Activated CD8-positive, alpha-beta T cell treated with anti-CD3 and anti-CD28 coated beads, Interleukin-2, amount 10 ng/mL, durations not matched to agents 7 days and 5 days (primary cell): Measurements from ENCODE around the gene ZNF223. TPM values are rescaled to one million over a fixed set of nuclear protein-coding genes. Genes with fewer than 3 reads are reported as not detected.

ENCODE experiments used
- ATAC-seq: fragments of 150-1000 bp; cut with Tn5 transposase; one replicate; pipeline ENCODE4 v1.10.0; 2021; ENCODE audit warnings: moderate library complexity
- CTCF ChIA-PET: fragments of 350-600 bp; sonication (Branson Sonifier 250); formaldehyde crosslinking; loops from one replicate; lab custom pipeline; 2021; ENCODE audit warnings: antibody characterized with exemption; lab: Charles Lee
- POLR2A ChIA-PET: fragments of 350-600 bp; sonication (Branson Sonifier 250); formaldehyde crosslinking; loops from one replicate; lab custom pipeline; 2021; ENCODE audit warnings: antibody characterized with exemption; lab: Charles Lee
- DNase-seq: peaks from one replicate; pipeline ENCODE4 v3.0.0-alpha.2; 2020
- H3K27ac Mint-ChIP-seq: one replicate; pipeline ENCODE4 v1.8.0; 2021; ENCODE audit warnings: mild to moderate bottlenecking, mixed read lengths
- H3K27me3 Mint-ChIP-seq: one replicate; pipeline ENCODE4 v1.8.0; 2021; ENCODE audit warnings: low read depth, mixed read lengths
- H3K36me3 Mint-ChIP-seq: one replicate; pipeline ENCODE4 v1.8.0; 2021; ENCODE audit warnings: low read depth, mixed read lengths
- H3K4me1 Mint-ChIP-seq: one replicate; pipeline ENCODE4 v1.8.0; 2021; ENCODE audit warnings: low read depth, mixed read lengths
- H3K4me3 Mint-ChIP-seq: one replicate; pipeline ENCODE4 v1.8.0; 2021; ENCODE audit warnings: mild to moderate bottlenecking, mixed read lengths
- H3K9me3 Mint-ChIP-seq: one replicate; pipeline ENCODE4 v1.8.0; 2022; ENCODE audit warnings: mixed read lengths; ENCODE audit not compliant: insufficient read depth
- total RNA-seq, 2 experiments: library from RNA; stranded (reverse); gene quantifications; one replicate each; pipeline ENCODE4 v1.2.3, GENCODE V29; 2021

The ZNF223 gene
- total RNA-seq = not detected

- ATAC-seq = peak; percentile 42
- Mint-ChIP-seq H3K9me3 (peaks cover 16% of the 10 kb centered on the region), H3K4me1 (peaks cover 20% of the 10 kb centered on the region), H3K36me3 (peaks cover 31% of the 10 kb centered on the region), H3K27me3 (no peaks in the 10 kb centered on the region), H3K4me3 (peak within 1 kb of the TSS; percentile 79), H3K27ac (peak within 1 kb of the TSS; percentile 50)
- DNase-seq = peak; percentile 35
- ChIA-PET CTCF (interaction anchor here (1.7 kb wide), 1 partner anchor 43 kb away, joined by 5 read pairs; no protein-coding TSS in a partner anchor), POLR2A (no interaction called here)
These were observed at the start of gene ZNF223 for GRCh38 chr19:44051650-44052402. TSS of gene ZNF223 (plus strand) at chr19:44052036. CDS start at chr19:44055177, 3,141 bp downstream.

- ChIA-PET POLR2A (no interaction called here), CTCF (interaction anchor here (1.5 kb wide), 1 partner anchor 93 kb away, joined by 6 read pairs; no protein-coding TSS in a partner anchor)
- peaks cover 20% of the 10 kb centered on the region for H3K36me3 Mint-ChIP-seq
- peak overlapping the region; percentile 96 for H3K27ac Mint-ChIP-seq
- no peaks in the 10 kb centered on the region for H3K27me3 Mint-ChIP-seq
- peaks cover 16% of the 10 kb centered on the region for H3K4me1 Mint-ChIP-seq
- H3K9me3 Mint-ChIP-seq = peaks cover 18% of the 10 kb centered on the region
- H3K4me3 Mint-ChIP-seq = peak overlapping the region; percentile 96
- DNase-seq (no peak), ATAC-seq (no peak)
These were observed 49.6 kb upstream of the ZNF223 start for GRCh38 chr19:44002212-44002565.

- no peaks in the 10 kb centered on the region for H3K27me3 Mint-ChIP-seq
- DNase-seq (peak; percentile 92), ATAC-seq (peak; percentile 95)
- ChIA-PET POLR2A (interaction anchor here (0.8 to 1.8 kb wide), 3 partner anchors 68 to 103 kb away, joined by 3 to 6 read pairs (median 4); partner anchors contain the start of genes ZNF224 and ZNF45), CTCF (interaction anchor here (1.2 to 1.5 kb wide), 3 partner anchors 14 to 92 kb away, joined by 3 to 6 read pairs (median 6); partner anchors contain the start of gene ZNF221)
- H3K9me3 Mint-ChIP-seq = peaks cover 24% of the 10 kb centered on the region
- peak within 1 kb of the TSS; percentile 96 for H3K4me3 Mint-ChIP-seq
- H3K36me3 Mint-ChIP-seq = peaks cover 24% of the 10 kb centered on the region
- peak within 1 kb of the TSS; percentile 96 for H3K27ac Mint-ChIP-seq
- H3K4me1 Mint-ChIP-seq = peaks cover 16% of the 10 kb centered on the region
These were observed 49.0 kb upstream of the ZNF223 start, which contains the start of gene ZNF230 for GRCh38 chr19:44002566-44003460. TSS of gene ZNF230 (plus strand) at chr19:44002957. CDS start at chr19:44007079, 4,122 bp downstream.

GRCh38 chr19:44003461-44004009 lies 48.3 kb upstream of the ZNF223 start:
- peaks cover 32% of the 10 kb centered on the region for H3K36me3 Mint-ChIP-seq
- H3K4me1 Mint-ChIP-seq = peaks cover 16% of the 10 kb centered on the region
- H3K27me3 Mint-ChIP-seq = no peaks in the 10 kb centered on the region
- ChIA-PET POLR2A (interaction anchor here (0.6 to 1.8 kb wide), 5 partner anchors 12 to 152 kb away, joined by 3 to 6 read pairs (median 3); partner anchors contain the start of genes ZNF224 and ZNF45), CTCF (interaction anchor here (1.2 to 1.4 kb wide), 2 partner anchors 15 to 52 kb away, joined by 3 to 6 read pairs; partner anchors contain the start of gene ZNF221)
- DNase-seq (peak; percentile 35), ATAC-seq (peak; percentile 50)
- peak overlapping the region; percentile 96 for H3K27ac Mint-ChIP-seq
- peak overlapping the region; percentile 96 for H3K4me3 Mint-ChIP-seq
- peaks cover 28% of the 10 kb centered on the region for H3K9me3 Mint-ChIP-seq

GRCh38 chr19:44005973-44006372 lies 45.9 kb upstream of the ZNF223 start:
- DNase-seq = no peak
- POLR2A ChIA-PET = no interaction called here
- Mint-ChIP-seq H3K9me3 (peaks cover 41% of the 10 kb centered on the region), H3K27ac (no peak overlapping the region), H3K4me3 (no peak overlapping the region), H3K27me3 (no peaks in the 10 kb centered on the region), H3K36me3 (peaks cover 55% of the 10 kb centered on the region), H3K4me1 (peaks cover 16% of the 10 kb centered on the region)
- ATAC-seq = no peak
- CTCF ChIA-PET = no interaction called here

GRCh38 chr19:44007473-44007872 lies 44.4 kb upstream of the ZNF223 start:
- peaks cover 51% of the 10 kb centered on the region for H3K9me3 Mint-ChIP-seq
- no peak for DNase-seq
- H3K4me3 Mint-ChIP-seq = no peak overlapping the region
- peaks cover 67% of the 10 kb centered on the region for H3K36me3 Mint-ChIP-seq
- POLR2A ChIA-PET = no interaction called here
- H3K27me3 Mint-ChIP-seq = no peaks in the 10 kb centered on the region
- CTCF ChIA-PET = no interaction called here
- H3K27ac Mint-ChIP-seq = no peak overlapping the region
- ATAC-seq = no peak
- H3K4me1 Mint-ChIP-seq = peaks cover 9% of the 10 kb centered on the region

DNA sequence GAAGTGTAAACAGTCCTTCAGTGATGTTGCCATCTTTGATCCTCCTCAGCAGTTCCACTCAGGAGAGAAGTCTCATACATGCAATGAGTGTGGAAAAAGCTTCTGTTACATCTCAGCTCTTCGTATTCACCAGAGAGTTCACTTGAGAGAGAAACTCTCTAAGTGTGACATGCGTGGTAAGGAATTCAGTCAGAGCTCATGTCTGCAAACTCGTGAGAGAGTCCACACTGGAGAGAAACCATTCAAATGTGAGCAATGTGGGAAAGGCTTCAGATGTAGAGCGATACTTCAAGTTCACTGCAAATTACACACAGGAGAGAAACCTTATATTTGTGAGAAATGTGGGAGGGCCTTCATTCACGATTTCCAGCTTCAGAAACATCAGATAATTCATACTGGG lies 41.4 kb upstream of the ZNF223 start:
- peaks cover 78% of the 10 kb centered on the region for H3K9me3 Mint-ChIP-seq
- H3K27me3 Mint-ChIP-seq = no peaks in the 10 kb centered on the region
- ChIA-PET CTCF (no interaction called here), POLR2A (no interaction called here)
- no peaks in the 10 kb centered on the region for H3K4me1 Mint-ChIP-seq
- ATAC-seq (no peak), DNase-seq (no peak)
- H3K4me3 Mint-ChIP-seq = no peak overlapping the region
- no peak overlapping the region for H3K27ac Mint-ChIP-seq
- peaks cover 70% of the 10 kb centered on the region for H3K36me3 Mint-ChIP-seq

GRCh38 chr19:44019498-44019897 lies 32.3 kb upstream of the ZNF223 start:
- no peak overlapping the region for H3K4me3 Mint-ChIP-seq
- H3K4me1 Mint-ChIP-seq = no peaks in the 10 kb centered on the region
- DNase-seq (no peak), ATAC-seq (no peak)
- H3K27ac Mint-ChIP-seq = no peak overlapping the region
- H3K9me3 Mint-ChIP-seq = peaks cover 24% of the 10 kb centered on the region
- no peaks in the 10 kb centered on the region for H3K36me3 Mint-ChIP-seq
- peaks cover 2% of the 10 kb centered on the region for H3K27me3 Mint-ChIP-seq
- CTCF ChIA-PET = no interaction called here
- POLR2A ChIA-PET = no interaction called here

DNA sequence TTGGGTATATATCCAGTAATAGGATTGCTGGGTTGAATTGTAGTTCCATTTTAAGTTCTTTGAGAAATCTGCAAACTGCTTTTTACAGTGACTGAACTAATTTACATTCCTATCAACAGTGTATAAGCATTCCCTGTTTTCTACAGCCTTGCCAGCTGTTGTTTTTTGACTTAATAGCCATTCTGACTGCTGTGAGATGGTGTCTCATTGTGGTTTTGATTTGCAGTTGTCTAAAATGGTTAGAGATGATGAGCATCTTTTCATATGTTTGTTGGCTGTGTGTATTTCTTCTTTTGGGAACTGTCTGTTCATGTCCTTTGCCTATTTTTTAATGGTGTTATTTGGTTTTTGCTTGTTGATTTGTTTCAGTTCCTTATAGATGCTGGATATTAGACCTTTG lies 30.6 kb upstream of the ZNF223 start:
- Mint-ChIP-seq H3K9me3 (peaks cover 14% of the 10 kb centered on the region), H3K27me3 (peaks cover 2% of the 10 kb centered on the region), H3K27ac (no peak overlapping the region), H3K4me3 (no peak overlapping the region), H3K36me3 (peaks cover 13% of the 10 kb centered on the region), H3K4me1 (peaks cover 17% of the 10 kb centered on the region)
- ATAC-seq (no peak), DNase-seq (no peak)
- ChIA-PET POLR2A (no interaction called here), CTCF (no interaction called here)

GRCh38 chr19:44024900-44025216 lies 27.0 kb upstream of the ZNF223 start:
- Mint-ChIP-seq H3K4me3 (peak overlapping the region; percentile 99), H3K9me3 (peaks cover 26% of the 10 kb centered on the region), H3K4me1 (peaks cover 17% of the 10 kb centered on the region), H3K36me3 (peaks cover 46% of the 10 kb centered on the region), H3K27me3 (peaks cover 2% of the 10 kb centered on the region), H3K27ac (peak overlapping the region; percentile 93)
- ATAC-seq = no peak
- DNase-seq = no peak
- CTCF ChIA-PET = interaction anchor here (1.8 kb wide), 1 partner anchor 70 kb away, joined by 6 read pairs; no protein-coding TSS in a partner anchor
- POLR2A ChIA-PET = no interaction called here

- peaks cover 26% of the 10 kb centered on the region for H3K9me3 Mint-ChIP-seq
- CTCF ChIA-PET = interaction anchor here (1.8 kb wide), 1 partner anchor 70 kb away, joined by 6 read pairs; no protein-coding TSS in a partner anchor
- H3K4me1 Mint-ChIP-seq = peaks cover 17% of the 10 kb centered on the region
- H3K4me3 Mint-ChIP-seq = peak within 1 kb of the TSS; percentile 99
- POLR2A ChIA-PET = interaction anchor here (1.0 kb wide), 1 partner anchor 89 kb away, joined by 3 read pairs; no protein-coding TSS in a partner anchor
- H3K36me3 Mint-ChIP-seq = peaks cover 51% of the 10 kb centered on the region
- ATAC-seq (peak; percentile 98), DNase-seq (peak; percentile 90)
- peaks cover 2% of the 10 kb centered on the region for H3K27me3 Mint-ChIP-seq
- peak within 1 kb of the TSS; percentile 93 for H3K27ac Mint-ChIP-seq
These were observed 26.5 kb upstream of the ZNF223 start, which contains the start of gene ZNF222 for GRCh38 chr19:44025217-44025936. TSS of gene ZNF222 (plus strand) at chr19:44025379. CDS start at chr19:44025437, 58 bp downstream.
